ENCODE data around the gene PTGIR.

GRCh38 chr19:46608178-46608577 is 16.7 kb downstream of the PTGIR start:
- no peak for TF ChIP-seq EZH2 (IDR thresholded peaks at IDR 0.05)
- no peak for TF ChIP-seq POLR2AphosphoS5 (IDR thresholded peaks at IDR 0.05; ENCODE audit: borderline replicate concordance, low read depth, low read length)
- TF ChIP-seq FOXP2 (optimal IDR thresholded peaks at IDR 0.05; ENCODE audit: control extremely low read depth, extremely low read length, insufficient read depth) = no peak

All from SK-N-MC (cell line).